Spleen (tissue), 7 donors: Measurements from ENCODE around the gene IL9.

ENCODE experiments used
- CTCF ChIP-seq, 11 experiments: fragments of 200-600 bp in 7 of 11; fragments of 450-650 bp in 4 of 11; sonication (generic) in 4 of 11; IDR thresholded peaks in 8 of 11; conservative IDR thresholded peaks in 3 of 11; 1 replicate in 7 of 11; 2 replicates in 4 of 11; pipeline versions ENCODE4 v1.4.0 to v1.8.0; 2016 to 2021; ENCODE audit warnings: antibody characterized with exemption in 11 of 11, inconsistent platforms in 4 of 11, mild to moderate bottlenecking in 1 of 11
- POLR2A ChIP-seq, 3 donors: fragments of 450-650 bp; IDR thresholded peaks; one replicate each; pipeline ENCODE4 v1.5.1; 2017; ENCODE audit warnings: antibody characterized with exemption in 3 of 3, mild to moderate bottlenecking in 1 of 3
- donor health status: DM: no; HTN: no; CAD: no; lungs with moderate emphysema.
- donor health status: DM: no; HTN: no; CAD: no.
- donor health status: DM: no; HTN: no; CAD: no.

GRCh38 chr5:135886136-135886535, 9.5 kb downstream of the IL9 start:
- no peak for TF ChIP-seq POLR2A (IDR thresholded peaks at IDR 0.05)
- no peak for TF ChIP-seq CTCF (IDR thresholded peaks at IDR 0.05 in 8 of 11, conservative IDR thresholded peaks at IDR 0.05 in 3 of 11)
